NCI-H82 treated with DMSO at 0.1 percent for 48 hours (cell line): ENCODE results near the gene TAF3.
"Not testable (repeated sequence)": the region's sequence is repeated elsewhere in the genome, so short reads cannot be mapped to it uniquely, and the experiment has no call there.

Experiments
- DNase-seq: peaks from one replicate; lab custom pipeline; 2025; ENCODE audit not compliant: unreplicated experiment; lab: John Stamatoyannopoulos, UW

The TAF3 gene, protein sequence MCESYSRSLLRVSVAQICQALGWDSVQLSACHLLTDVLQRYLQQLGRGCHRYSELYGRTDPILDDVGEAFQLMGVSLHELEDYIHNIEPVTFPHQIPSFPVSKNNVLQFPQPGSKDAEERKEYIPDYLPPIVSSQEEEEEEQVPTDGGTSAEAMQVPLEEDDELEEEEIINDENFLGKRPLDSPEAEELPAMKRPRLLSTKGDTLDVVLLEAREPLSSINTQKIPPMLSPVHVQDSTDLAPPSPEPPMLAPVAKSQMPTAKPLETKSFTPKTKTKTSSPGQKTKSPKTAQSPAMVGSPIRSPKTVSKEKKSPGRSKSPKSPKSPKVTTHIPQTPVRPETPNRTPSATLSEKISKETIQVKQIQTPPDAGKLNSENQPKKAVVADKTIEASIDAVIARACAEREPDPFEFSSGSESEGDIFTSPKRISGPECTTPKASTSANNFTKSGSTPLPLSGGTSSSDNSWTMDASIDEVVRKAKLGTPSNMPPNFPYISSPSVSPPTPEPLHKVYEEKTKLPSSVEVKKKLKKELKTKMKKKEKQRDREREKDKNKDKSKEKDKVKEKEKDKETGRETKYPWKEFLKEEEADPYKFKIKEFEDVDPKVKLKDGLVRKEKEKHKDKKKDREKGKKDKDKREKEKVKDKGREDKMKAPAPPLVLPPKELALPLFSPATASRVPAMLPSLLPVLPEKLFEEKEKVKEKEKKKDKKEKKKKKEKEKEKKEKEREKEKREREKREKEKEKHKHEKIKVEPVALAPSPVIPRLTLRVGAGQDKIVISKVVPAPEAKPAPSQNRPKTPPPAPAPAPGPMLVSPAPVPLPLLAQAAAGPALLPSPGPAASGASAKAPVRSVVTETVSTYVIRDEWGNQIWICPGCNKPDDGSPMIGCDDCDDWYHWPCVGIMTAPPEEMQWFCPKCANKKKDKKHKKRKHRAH

DNA sequence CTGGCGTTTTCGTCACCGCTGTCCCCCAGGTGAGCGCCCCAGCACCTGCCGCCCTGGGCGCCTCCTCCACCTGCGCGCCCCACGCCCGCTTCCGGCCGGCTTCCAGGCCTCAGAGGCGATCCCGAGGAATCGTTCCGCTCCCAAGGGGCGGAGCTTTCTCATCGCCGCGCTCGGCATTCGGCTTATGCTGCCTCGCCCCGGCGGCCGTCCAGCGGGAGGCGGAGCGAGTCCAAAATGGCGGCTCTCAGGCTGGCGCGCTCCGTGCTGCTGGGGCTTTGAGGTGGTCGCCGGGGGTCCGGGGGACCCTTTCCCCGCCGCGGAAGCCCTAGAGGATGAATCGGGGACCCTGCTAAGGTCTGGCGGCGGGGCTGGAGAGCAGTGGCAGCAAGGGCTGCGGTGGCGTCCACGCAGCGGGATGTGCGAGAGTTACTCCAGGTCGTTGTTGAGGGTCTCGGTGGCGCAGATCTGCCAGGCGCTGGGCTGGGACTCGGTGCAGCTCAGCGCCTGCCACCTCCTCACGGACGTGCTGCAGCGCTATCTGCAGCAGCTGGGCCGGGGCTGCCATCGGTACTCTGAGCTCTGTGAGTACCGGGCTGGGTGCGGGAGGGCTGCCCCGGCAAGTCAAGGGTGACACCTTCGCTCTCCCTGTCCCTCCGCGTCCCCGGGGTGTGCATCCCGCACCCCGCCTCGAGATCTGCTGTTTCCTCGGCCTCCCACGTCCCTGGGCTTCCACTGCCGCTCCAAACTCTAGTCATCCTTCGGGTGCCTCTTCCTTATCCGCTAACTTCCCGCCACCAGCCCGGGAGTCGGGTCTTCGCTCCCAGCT is at the start of gene TAF3:
Gene TAF3 (plus strand): TSS at position 211 of the 826 bp plus-strand sequence. CDS start 205 bp downstream, at position 416.
- DNase-seq = no peak

DNA sequence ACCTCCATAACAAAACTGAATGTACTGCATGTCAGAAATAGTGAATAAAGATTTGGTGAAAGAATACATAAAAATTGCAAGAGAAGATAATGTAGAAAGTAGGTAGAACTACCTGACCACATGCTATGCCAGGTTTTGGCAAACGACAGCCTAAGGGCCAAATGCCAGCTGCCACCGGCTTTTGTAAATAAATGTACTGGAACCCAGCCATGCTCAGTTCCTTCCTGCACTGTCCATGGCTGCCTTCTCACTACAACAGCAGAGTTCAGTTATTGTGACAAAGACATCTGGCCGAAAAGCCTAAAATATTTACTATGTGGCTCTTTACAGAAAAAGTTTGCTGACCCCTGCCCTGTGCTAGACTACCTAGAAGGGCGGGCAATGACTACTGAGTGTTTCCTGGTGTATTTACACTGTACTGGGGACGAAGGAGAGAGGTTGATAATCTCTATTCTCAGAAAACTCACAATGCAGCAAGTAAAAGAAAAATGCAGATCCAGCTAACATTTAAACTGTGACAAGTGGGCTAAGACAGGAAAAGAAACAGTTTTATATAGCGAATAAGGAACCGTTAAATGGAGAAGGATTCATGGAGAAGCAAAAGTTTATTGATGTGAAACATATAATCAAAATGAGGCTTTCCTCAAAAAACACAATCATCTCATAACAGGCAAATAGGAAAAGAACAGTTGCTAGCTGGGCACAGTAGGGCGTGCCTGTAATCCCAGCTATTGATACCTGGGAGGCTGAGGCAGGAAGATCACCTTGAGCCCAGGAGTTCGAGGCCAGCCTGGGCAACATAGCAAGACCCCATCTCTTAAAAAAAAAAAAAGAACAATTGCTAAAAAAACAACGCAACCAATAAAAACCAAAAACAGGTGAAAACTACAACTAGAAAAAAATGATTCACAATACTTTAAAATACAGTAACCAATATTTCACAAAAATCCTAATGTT is 44.2 kb upstream of the TAF3 start:
- no peak for DNase-seq

DNA sequence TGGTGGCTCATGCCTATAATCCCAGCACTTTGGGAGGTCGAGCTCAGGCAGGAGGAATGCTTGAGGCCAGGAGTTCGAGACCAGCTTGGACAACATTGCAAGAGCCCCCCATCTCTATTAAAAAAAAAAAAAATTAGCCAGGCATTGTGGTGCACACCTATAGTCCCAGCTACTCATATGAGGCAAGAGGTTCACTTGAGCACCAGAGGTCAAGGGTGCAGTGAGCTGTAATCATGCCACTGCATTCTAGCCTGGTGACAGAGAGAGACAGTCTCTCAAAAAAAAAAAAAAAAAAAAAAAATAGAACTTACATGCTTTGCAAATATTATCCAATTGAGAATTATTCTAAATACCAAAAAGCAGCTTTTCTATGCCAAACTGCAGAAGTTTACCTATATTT is 41.5 kb upstream of the TAF3 start:
- DNase-seq = no peak

DNA sequence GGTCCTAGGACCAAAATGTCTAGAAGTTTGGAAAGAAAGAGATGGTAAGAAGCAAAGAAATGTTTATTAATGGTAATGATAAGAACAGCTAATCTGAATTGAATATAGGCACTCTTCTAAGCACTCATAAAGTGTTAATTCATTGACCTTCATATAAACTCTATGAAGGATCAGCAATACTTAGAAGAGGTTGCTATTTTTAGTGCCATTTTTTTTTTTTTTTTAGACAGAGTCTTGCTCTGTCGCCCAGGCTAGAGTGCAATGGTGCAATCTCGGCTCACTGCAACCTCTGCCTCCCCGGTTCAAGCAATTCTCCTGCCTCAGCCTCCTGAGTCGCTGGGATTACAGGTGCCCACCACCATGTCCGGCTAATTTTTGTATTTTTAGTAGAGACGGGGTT is 36.1 kb upstream of the TAF3 start:
- DNase-seq = not testable (repeated sequence)

DNA sequence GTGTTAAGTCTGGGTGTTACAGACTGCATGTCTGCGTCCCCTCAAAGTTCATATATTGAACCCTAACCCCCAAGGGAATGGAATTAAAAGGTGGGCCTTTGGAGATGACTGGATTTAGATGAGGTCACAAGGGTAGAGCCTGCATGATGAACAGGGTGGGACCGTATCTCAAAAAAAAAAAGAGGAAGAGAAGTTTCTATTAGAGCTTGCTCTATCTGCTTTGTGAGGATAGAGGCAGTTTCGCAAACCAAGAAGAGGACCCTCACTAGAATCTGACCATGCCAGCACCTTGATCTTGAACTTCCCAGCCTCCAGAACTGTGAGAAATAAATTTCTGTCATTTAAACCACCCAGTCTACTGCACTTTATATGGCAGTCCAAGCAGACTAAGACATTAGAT is 31.9 kb upstream of the TAF3 start:
- no peak for DNase-seq

DNA sequence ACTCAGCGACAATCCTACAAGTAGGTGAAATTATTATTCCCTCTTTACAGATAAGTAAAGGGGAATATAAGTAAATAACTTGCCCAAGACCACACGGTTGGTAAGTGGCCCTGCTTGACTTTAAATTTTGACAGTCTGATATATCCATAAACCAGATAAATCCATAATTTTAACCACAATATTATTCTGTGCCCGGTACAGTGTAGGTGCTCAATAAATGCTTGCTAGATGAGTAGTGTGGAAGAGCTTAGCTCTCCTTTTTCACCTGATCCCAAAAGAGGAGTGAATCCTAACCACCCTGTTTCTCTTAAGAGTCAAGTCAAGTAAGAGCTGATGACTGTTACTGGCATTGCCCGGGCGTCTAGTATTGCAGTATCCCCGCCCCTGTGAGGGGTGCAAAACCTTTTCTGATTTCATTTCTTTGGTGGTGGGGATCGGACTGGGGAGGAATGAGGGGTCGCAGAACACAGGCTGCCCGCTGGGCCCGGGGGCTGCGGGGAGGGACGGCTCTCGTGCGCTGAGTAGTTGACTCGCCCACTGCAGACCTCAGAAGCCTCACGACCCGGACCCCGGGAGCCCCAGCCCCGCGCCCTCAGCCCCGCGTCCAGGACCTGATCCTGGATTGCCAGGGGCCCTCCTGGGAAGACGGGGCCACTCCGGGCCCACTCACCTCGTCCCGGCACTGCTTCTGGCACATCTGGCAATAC is 31.0 kb upstream of the TAF3 start:
- no peak for DNase-seq

DNA sequence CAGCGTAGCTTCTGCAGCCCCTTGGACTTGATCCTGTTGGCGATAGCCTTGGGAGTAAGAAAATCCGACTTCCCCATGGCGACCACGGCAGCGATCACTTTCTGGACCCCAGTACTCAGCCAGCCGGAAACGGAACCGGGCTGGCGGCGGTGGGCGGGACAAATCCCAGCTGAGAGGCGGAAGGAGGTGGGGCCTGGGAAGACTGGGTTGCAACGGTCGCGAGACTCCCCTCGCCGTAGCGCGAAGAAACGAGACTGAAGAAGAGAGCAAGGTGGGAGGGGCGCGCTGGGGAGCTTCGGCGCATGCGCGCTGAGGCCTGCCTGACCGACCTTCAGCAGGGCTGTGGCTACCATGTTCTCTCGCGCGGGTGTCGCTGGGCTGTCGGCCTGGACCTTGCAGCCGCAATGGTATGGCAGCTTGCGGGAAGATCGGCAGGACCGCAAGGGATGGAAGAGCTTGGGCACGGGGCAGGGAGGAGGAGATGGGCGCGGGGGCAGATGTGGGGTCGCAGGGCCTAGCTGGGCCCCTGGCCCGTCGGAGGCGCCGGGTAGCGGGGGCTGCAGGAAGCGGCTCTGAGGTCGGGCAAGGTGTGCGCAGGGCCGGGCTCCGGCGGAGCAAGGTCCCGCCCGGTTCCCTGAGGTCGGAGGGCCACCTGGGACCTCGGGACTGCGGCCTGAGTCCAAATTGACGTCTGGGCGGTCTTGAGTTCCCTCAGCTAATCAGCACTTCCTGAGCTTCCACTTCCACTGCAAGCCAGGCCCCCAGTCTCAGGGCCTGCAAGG is 30.3 kb upstream of the TAF3 start, which contains the start of the genes ATP5F1C and KIN:
Gene ATP5F1C (plus strand): TSS at position 321 of the 782 bp plus-strand sequence. CDS start 31 bp downstream, at position 352.
Gene KIN (minus strand): TSS at position 137 of the 782 bp plus-strand sequence. CDS start 60 bp downstream, at position 77.
- DNase-seq = peak; percentile 77

DNA sequence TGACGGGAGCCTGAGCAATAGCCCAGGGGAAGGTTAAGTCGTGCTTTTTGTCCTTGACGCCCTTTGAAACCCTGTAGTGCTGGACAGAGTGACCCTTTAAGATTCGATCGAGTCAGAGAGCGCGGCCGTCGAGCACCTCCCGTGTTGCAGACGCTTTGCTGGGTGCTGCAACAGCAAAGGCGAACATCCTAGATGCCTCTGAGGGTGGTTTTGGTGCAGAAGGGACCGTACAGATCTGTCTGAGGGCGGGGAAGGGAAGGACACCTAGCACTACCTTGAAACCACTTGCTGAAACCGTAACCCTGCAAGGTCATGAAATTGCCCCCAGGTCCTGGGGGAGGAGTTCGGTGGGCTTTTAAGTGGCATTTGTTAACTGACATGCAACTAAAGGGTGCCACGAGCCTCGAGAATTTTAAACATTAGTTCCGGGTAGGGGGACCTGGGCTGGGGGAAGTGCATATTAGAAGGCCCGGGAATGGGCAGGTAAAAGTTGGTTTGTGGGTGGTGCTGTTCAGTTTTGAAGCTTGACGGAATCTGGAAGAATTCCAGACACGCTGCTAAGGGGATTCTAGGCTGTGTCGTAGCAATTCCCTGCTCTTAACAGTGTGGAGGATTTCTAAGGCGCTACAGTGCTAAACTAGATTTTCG is 29.5 kb upstream of the TAF3 start:
- DNase-seq = no peak

DNA sequence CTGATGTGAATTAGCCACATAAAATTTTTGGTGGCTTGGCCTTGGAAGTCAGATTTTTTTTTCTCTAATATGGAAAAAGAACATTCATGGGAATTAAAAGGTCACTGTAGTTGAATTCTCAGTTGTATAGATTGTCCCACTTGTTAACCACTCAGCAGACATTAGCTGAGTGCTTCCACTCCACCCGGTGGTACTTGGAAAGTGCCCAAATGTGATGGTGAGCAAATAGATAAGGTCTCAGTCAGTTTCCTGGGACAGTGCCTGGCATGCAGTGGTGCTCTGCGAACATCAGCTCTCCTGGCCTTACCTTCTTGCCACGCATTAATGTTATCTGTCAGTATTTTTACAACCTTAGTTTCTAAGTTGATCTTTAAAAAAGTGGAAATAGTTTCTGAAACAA is 28.9 kb upstream of the TAF3 start:
- no peak for DNase-seq

DNA sequence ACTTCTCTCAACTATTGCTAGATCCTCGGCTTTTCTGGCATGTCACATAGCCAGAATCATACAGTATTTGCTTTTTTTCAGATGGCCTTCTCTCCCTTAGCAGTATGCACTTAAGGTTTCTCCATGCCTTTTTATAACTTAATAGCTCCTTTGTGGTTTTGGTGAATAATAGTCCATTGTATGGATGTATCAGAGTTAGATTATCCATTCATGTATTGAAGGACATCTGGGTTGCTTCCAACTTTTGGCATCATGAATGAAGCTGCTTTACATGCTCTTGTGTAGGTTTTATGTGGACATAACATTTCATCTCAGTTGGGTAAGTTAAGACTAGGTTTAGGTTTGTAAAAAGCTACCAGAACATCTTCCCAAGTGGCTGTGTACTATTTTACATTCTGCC is 25.8 kb upstream of the TAF3 start:
- DNase-seq = no peak

DNA sequence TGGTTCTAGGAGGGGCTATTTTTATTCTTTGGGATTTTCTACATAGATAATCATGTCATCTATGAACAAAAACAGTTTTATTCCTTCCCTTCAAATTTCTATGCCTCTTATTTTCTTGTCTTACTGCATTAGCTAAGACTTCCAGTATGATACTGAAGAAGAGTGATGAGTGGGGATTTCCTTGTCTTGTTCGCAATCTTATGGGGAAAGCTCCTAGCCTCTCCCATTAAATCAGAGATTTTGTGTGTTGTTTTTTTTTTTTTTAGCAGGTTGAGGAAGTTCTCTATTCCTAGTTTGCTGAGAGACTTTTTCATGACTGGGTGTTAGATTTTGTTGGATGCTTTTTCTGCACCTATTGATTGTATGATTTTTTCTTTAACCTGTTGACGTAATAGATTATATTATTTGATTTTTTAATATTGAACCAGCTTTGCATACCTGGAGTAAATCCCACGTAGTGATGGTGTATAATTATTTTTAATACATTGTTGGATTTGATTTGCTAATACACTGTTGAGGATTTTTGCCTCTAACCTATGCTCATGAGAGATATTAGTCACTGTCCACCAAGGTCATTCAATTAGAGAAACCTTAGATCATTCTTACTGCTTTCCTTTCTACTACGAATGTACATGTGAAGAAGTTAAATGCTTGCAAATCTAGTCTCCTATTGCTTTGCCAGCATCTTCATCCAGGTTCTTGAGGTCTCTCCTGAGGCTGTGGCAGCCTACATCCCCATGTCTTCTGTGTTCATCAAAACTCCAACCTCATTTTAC is 23.9 kb upstream of the TAF3 start:
- no peak for DNase-seq

DNA sequence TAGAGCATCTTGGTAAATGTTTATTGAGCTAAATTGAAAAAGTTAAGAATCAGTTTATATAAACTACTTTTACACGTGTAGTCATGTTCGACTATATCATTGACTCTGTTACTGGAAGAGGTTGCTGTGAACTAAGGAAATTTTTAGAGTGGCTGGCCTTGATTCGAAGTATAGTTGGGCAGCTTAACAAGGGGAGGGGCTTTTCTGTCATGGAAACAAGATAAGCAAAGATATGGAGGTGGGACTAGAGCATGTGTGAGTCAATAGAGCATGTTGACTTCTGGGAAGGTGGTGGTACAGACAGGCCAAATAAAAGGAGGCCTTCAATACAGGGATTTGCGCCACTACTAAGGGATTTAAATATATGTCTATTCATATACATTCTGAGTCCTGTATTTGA is 22.7 kb upstream of the TAF3 start:
- DNase-seq = no peak

DNA sequence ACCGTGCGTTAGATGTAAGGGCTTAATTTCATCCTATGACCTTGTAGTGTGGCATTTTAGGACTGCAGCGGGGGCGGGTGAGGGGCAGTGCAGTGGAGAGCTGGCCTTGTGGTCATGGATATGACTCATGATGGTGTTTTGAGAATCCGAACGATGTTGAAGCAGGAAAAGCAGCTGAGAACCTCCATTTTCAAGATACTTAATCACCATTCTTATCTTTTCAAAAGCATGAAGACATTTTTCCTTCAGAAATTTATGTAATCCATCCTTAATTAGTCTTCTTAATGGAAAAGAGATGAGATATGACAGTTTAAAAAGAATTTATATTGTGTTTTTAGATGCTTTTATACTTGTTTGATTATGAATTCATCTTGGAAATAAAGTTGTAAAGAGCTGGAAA is 20.7 kb upstream of the TAF3 start:
- DNase-seq = no peak

DNA sequence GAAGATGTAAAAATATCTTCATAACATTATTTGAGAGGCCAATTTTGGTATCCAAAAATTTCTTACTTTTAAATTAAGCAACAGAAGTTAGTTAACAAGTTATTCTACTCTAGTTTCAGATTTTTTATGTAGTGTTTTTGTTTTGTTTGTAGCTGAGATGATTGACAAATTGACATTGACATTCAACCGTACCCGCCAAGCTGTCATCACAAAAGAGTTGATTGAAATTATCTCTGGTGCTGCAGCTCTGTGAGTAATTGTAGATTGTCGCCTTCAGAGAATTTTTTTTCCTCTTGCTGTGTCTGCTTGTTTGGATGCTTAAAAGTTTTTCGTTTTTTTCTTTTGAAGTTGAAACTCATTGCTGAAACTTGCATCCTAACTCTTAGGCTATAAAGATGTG is 15.7 kb upstream of the TAF3 start:
- DNase-seq = no peak

DNA sequence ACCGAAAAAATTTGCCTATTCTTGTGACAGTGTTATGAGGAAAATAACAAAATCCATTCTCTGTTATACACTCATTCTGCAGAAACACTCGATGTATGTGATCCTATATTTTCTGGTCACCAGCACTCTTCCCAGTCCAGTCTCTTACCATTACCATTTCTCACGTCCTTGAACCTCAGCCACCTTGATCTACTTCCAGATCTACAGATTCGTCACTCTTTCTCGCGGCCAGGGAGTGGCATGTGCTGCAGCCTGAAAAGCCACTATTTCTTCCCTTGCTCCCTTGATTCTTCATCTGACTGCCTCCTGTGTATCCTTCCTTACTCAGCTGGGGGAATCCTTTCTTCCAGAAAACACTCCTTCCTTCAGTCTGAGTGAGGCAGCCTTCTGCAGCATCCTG is 14.1 kb upstream of the TAF3 start:
- no peak for DNase-seq

DNA sequence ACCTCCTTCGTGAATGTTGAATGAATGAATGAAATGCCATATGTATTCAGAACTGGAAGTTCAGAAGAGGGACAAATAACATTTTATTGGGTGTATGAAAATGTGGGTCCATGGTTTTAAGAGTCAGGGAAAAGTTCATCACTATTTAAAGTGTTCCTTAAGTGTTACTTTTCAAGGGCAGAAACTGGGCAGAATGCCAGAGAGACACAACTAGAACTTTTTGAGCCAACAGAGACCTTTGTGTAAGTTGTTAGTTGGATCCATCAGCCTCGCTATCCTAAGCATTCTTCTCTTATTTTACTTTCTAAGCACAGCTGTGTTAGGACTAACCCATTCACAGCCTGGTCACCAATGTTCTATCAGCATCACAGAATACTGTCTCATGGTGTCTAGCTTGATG is 13.6 kb upstream of the TAF3 start:
- no peak for DNase-seq

DNA sequence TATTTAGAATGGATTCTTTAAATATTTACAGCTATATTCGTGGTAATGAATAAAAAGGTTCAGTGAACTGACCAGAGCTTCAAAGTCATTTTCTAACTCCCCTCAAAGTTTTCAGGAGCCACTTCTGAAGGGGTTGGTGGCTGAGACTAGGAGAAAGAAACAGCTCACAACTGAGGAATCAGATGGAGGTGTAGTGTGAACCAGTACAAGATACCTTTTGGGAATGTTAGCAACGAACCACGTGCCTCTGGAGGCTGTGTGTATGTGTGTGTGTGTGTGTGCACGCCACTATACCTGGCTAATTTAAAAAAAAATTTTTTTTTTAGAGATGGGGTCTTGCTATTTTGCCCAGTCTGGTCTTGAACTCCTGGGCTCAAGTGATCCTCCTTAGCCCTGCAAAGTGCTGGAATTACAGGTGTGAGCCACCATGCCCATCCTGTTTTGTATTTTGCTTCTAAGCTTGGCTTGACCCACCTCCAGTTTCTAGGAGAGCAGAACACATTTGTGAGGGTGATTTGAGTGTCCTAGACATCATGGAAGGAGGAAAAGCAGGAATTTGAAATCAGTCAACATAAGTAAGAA is 9.5 kb upstream of the TAF3 start:
- no peak for DNase-seq
